GM13976 (cell line): ENCODE measurements around the gene COX14.

Experiments used
- DNase-seq: peaks from one replicate; pipeline ENCODE4 v3.0.0; 2012; ENCODE audit warnings: low spot score
- in situ Hi-C: fragments of 300-500 bp; cut with MboI; formaldehyde crosslinking; loops from one replicate; pipeline ENCODE4 v1.12.0; 2022; ENCODE audit warnings: low sequenced_read_pairs, mixed read lengths, inconsistent platforms; ENCODE audit not compliant: unreplicated experiment
- TF ChIP-seq, protein P1 (sequence below): IDR thresholded peaks from 2 replicates; pipeline ENCODE4 v1.5.1; 2012; ENCODE audit warnings: borderline replicate concordance, mild to moderate bottlenecking; ENCODE audit not compliant: insufficient read depth; ENCODE audit errors: extremely low read depth, missing control alignments, control extremely low read depth

Gene COX14

DNA sequence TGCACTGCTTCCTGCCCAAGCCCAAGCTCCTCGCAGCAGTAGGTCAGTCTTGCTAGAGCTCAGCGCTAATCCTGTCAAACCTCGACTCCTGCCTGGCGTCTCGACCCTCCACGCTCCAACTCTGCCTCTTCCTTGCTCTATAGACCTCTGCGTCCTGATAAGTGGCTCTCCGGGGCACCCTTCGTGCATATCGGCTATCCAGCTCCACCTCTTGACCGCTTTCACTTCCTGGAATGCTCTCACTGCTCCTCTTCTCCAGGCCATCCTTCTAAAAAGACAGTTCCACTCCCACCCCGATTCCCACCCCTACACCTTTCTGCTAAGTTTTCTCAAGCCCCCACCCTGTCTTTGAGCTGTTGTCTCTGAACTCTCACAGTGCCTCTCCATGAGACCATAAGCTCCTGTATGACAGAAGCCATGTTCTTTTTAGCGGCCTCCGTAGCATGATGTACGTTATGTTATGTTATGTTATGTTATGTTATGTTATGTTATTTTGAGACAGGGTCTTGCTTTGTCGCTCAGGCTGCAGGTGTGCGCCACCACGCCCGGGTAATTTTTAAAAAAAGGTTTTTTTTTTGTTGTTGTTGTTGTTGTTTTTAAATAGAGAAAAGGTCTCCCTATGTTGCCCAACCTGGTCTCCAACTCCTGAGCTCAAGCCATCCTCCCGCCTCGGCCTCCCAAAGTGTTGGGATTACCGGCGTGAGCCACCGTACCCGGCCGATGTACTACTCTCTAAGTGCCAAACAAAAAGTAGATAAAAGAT lies 601 bp downstream of the COX14 start:
- in situ Hi-C loops = no loop called here
- TF ChIP-seq, protein P1, sequence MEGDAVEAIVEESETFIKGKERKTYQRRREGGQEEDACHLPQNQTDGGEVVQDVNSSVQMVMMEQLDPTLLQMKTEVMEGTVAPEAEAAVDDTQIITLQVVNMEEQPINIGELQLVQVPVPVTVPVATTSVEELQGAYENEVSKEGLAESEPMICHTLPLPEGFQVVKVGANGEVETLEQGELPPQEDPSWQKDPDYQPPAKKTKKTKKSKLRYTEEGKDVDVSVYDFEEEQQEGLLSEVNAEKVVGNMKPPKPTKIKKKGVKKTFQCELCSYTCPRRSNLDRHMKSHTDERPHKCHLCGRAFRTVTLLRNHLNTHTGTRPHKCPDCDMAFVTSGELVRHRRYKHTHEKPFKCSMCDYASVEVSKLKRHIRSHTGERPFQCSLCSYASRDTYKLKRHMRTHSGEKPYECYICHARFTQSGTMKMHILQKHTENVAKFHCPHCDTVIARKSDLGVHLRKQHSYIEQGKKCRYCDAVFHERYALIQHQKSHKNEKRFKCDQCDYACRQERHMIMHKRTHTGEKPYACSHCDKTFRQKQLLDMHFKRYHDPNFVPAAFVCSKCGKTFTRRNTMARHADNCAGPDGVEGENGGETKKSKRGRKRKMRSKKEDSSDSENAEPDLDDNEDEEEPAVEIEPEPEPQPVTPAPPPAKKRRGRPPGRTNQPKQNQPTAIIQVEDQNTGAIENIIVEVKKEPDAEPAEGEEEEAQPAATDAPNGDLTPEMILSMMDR = no peak
- DNase-seq = peak; percentile 48

GRCh38 chr12:50117057-50117622 lies 5.1 kb downstream of the COX14 start:
- in situ Hi-C loops = no loop called here
- TF ChIP-seq, protein P1 = no peak
- no peak for DNase-seq

DNA sequence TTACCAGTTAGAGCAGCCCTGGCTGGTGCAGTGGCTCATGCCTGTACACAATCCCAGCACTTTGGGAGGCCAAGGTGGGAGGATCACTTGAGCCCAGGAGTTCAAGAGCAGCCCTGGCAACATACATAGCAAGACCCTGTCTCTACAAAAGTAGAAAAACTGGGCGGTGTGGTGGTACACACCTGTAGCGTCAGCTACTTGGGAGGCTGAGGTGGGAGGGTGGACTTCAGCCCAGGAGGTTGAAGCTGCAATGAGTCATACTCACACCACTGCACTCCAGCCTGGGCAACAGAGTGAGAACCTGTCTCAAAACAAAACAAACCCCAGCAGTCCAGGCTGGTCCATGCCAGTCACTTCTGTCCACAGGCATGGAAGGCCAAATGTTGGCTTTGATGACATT lies 7.4 kb downstream of the COX14 start:
- in situ Hi-C loops = no loop called here
- DNase-seq = no peak
- TF ChIP-seq, protein P1 = no peak

- in situ Hi-C loops = no loop called here
- TF ChIP-seq, protein P1 = no peak
- DNase-seq = no peak
Measured at GRCh38 chr12:50120521-50120920, 8.5 kb downstream of the COX14 start.

DNA sequence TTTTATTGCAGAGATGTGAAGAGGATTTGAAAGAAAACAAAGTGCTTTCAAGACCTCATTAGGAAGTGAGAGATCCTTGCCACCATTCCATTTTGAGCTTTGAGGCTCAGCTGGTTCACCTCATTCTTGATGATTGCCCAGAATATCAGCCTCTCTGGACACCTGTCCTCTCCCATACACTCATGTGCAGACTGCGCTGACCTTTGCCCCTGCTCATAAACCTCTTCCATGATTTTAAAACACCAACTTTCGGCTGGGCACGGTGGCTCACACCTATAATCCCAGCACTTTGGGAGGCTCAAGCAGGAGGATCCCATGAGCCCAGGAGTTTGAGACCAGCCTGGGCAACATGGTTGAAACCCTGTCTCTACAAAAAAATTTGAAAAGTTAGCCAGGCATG lies 8.9 kb downstream of the COX14 start:
- TF ChIP-seq, protein P1 = no peak
- DNase-seq = no peak
- in situ Hi-C loops = no loop called here

DNA sequence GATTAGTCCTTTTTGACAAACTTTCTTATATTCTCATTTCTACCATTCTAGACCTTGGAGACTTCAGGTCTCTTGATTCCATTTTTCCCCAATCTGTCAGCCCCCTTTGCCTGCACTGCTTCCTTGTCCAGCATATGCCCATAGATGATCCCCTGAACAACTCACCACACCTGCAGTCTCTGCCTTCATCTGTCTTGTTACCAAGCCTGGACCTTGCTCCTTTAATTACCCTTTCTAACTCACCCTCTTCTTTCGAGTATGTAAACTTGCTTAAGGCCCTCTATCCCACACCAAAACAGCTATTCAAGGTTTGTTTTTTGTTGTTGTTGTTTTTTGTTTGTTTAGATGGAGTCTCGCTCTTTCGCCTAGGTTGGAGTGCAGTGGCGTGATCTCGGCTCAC lies 9.6 kb downstream of the COX14 start:
- TF ChIP-seq, protein P1 = no peak
- DNase-seq = no peak
- in situ Hi-C loops = no loop called here

GRCh38 chr12:50123203-50123602 lies 11.2 kb downstream of the COX14 start:
- in situ Hi-C loops = no loop called here
- TF ChIP-seq, protein P1 = no peak
- no peak for DNase-seq
